AG09319 (cell line): Measurements from ENCODE around the gene KRTAP12-4.
"Not testable (repeated sequence)": the region's sequence is repeated elsewhere in the genome, so short reads cannot be mapped to it uniquely, and the experiment has no call there.

ENCODE experiments used
- DNase-seq: peaks from one replicate; pipeline ENCODE4 v3.0.0-alpha.2; 2010; ENCODE audit warnings: low read depth; ENCODE audit errors: extremely low read depth
- TF ChIP-seq, protein P1 (sequence below): IDR thresholded peaks from 2 replicates; pipeline ENCODE4 v1.5.1; 2011; ENCODE audit warnings: low read depth, mild to moderate bottlenecking, inconsistent platforms, low read length, moderate library complexity

The KRTAP12-4 gene

DNA sequence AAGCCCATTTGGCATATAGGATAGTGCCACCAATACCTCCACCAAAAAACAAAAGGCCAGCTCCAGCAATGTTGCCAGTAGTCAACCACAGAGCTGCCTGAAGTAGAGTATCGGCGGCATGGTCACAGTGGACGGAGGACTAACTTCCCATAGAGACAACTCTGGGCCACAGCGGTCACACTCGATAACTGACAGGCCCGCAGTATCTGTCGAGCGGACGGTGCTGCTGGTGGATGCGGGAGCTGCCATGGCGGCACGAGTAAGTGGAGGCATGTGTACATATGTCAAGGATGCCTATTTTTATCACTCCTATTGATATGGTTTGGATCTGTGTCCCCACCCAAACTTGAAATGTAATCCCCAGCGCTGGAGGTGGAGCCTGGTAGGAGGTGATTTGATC, 23.4 kb upstream of the KRTAP12-4 start:
- TF ChIP-seq, protein P1, sequence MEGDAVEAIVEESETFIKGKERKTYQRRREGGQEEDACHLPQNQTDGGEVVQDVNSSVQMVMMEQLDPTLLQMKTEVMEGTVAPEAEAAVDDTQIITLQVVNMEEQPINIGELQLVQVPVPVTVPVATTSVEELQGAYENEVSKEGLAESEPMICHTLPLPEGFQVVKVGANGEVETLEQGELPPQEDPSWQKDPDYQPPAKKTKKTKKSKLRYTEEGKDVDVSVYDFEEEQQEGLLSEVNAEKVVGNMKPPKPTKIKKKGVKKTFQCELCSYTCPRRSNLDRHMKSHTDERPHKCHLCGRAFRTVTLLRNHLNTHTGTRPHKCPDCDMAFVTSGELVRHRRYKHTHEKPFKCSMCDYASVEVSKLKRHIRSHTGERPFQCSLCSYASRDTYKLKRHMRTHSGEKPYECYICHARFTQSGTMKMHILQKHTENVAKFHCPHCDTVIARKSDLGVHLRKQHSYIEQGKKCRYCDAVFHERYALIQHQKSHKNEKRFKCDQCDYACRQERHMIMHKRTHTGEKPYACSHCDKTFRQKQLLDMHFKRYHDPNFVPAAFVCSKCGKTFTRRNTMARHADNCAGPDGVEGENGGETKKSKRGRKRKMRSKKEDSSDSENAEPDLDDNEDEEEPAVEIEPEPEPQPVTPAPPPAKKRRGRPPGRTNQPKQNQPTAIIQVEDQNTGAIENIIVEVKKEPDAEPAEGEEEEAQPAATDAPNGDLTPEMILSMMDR, result no peak
- DNase-seq, result no peak

DNA sequence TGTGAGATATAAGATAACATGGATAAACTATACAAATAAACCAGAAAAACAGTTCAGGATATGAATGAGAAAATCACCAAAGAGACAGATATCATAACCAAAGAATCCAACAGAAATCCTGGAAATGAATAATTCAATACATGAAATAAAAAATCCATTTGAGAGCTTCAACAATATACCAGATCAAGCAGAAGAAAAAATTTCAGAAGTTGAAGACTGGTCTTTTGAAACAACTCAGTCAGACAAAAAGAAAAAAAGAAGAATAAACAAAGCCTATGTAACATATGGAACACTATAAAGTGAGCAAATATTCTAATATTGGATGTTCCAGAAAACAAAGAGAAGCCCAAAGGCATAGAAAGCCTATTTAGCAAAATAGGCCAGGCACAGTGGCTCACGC, 17.5 kb upstream of the KRTAP12-4 start:
- TF ChIP-seq, protein P1, result no peak

DNA sequence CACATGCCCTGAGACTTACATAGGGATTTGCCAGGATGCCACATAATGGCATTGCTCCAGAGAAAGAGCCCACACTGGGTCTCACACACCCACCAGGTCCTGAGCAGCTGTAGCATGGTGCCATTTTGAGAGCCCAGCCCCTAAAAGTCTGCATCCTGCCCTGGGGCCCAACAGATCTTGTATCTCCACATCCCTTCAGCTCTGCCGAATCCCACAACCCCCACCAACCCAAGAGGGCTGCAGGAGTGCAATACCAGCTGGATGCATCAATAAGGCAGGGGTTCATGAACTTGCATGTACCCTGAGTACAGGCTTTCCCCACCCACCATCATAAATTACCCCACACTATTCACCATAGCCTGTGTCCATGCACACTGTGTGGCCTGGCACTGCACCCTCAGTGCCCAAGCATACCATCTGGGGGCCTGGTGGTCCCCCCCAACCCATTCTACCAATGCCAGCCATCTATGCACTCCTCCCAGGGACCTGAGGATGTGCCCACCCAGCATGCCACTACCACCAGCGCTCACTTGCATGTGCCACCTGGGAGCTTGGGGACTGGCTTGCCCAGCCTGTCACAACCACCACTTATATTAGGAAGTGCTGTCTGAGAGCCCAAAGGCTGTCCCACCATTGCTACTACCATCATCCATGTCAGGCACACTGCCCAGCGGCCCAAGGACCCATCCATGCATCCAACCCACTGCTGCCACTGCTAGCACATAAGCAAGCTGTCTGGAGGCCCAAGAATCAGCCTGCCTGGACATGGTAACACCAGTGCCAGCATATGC, 16.4 kb upstream of the KRTAP12-4 start:
- DNase-seq, result no peak
- TF ChIP-seq, protein P1, result no peak

More for the DNA sequence above, 17.5 kb upstream of the KRTAP12-4 start:
- DNase-seq, result no peak

DNA sequence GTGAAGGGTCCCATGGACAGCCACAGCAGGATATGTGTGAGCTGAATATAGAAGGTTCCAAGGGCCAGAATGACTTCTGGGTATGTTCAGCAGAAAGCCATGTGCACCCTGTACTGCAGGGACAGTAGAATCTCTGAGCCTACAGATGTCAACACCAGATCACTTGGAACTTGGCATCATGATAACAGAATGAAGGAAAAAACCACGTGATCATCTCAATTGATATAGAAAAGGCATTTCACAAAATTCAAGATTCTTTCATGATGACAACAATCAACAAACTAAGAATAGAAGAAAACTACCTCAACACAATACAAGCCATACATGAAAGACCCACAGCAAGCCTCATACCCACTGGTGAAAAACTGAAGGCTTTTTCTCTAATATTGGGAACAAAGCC, 13.2 kb upstream of the KRTAP12-4 start:
- TF ChIP-seq, protein P1, result no peak

DNA sequence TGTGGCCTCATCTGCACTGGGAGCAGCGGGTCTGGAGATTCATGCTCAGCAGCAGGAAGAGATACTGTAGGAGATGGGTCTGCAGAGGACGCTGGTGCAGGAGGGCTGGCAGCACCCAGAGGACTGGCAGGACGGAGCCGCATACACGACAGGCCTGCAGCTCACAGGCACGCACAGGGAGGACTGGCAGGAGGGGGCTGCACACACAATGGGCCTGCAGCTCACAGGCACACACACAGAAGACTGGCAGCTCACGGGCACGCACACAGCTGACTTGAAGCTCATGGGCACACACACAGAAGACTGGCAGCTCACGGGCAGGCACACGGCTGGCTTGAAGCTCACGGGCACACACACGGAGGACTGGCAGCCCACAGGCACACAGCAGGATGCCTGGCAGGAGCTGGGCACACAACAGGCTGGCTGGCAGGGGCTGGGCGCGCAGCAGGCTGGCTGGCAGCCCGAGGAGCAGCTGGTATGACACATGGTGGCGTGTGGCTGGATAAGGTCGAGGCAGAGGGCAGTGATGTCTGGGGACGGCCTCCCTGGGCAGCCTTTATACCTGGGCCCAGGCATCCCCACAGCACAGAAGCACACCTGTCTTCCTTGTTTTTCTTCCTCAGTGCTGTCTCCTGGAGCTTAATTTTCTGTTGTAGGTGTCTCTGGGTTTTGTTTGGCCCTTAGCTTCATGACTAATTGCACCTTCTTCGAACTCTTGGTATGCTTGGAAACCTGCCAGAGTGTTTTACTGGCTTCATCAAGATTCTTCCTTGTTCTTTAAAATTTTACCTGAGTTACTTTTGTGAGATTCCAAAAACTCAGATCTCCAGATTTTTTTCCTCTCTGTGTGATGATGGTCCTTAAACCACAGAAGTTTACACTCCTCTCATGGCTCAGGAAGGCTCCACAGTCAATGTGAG, 12.2 kb upstream of the KRTAP12-4 start, which contains the start of gene KRTAP12-2:
TSS of gene KRTAP12-2 (minus strand) at position 527 of the 920 bp plus-strand sequence. CDS start at position 486, 41 bp downstream.
- no peak for DNase-seq

More for the DNA sequence above, 13.2 kb upstream of the KRTAP12-4 start:
- DNase-seq, result no peak

DNA sequence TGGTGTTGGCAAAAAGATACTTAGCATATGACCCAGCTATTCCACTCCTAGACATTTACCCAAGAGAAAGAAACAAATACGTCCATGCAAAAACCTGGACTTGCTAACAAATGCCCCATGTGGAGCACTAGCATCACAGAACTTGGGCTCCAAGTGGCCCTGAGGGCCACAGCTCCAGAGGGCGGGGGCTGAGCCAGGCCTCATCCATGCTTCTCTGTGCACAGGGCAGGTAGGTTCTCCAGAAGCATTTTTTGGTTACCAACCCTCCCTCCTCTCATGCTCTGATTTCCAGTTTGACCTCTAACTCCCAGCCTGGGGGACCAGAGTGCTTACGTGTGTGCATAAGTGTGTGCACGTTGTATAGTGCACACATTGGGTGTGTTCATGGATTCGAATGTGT, 10.2 kb upstream of the KRTAP12-4 start:
- DNase-seq, result no peak
- TF ChIP-seq, protein P1, result no peak

More for the DNA sequence above, 12.2 kb upstream of the KRTAP12-4 start, which contains the start of gene KRTAP12-2:
- TF ChIP-seq, protein P1, result no peak

DNA sequence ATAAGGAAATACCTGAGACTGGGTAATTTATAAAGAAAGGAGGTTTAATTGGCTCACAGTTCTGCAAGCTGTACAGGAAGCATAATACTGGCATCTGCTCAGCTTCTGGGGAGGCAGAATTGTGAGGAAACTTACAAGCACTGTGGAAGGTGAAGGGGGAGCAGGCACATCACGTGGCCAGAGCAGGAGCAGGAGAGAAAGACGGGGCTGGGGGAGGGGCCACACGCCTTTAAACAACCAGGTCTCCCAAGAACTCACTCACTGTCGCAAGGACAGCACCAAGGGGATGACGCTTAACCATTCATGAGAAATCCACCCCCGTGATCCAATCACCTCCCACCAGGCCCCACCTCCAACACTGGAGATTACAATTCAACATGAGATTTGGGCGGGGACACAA, 7.1 kb upstream of the KRTAP12-4 start:
- DNase-seq, result not testable (repeated sequence)
